ENCODE data around the gene DNAH2.

DNA sequence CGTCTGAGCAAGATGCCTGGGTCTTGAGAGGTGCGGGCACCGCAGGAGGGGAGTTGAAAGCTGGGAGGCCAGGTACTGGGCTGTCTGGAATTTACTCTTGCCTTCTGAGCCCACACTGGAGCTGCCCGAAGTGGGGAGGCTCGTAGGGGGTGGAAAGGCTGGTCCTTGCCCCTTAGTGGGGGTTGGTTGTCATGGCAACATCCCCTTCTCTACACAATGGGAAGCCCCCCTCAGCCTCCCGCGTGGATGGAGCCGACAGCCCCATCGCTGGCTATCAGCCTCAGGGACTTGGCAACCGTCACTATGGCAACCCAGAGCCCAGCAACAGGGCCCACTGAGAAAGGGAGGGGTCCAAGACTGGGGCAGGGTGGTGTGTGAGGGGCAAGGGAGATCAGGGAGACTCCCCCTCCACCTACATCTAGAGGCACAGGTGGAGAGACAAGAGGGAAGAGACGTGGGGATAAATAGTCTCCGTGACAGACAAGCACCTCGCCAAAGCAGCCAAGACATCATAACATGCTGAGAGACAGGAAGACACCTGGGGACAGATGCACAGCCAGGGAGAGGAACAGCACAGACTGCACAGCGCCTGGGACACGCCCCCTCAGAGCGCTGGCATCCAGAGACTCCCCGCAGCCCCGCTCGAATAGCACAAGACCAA is 5.3 kb upstream of the DNAH2 start:
- TF ChIP-seq, protein P1, sequence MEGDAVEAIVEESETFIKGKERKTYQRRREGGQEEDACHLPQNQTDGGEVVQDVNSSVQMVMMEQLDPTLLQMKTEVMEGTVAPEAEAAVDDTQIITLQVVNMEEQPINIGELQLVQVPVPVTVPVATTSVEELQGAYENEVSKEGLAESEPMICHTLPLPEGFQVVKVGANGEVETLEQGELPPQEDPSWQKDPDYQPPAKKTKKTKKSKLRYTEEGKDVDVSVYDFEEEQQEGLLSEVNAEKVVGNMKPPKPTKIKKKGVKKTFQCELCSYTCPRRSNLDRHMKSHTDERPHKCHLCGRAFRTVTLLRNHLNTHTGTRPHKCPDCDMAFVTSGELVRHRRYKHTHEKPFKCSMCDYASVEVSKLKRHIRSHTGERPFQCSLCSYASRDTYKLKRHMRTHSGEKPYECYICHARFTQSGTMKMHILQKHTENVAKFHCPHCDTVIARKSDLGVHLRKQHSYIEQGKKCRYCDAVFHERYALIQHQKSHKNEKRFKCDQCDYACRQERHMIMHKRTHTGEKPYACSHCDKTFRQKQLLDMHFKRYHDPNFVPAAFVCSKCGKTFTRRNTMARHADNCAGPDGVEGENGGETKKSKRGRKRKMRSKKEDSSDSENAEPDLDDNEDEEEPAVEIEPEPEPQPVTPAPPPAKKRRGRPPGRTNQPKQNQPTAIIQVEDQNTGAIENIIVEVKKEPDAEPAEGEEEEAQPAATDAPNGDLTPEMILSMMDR (conservative IDR thresholded peaks at IDR 0.05 in 1 of 2, IDR thresholded peaks at IDR 0.05 in 1 of 2; ENCODE audit: low read depth in 1 of 2, low read length in 2 of 2) = no peak
- peak; percentile 57 for TF ChIP-seq EZH2 (IDR thresholded peaks at IDR 0.05; ENCODE audit: low read length, missing control alignments)

Measured in fibroblast of lung (primary cell).